Measurements from ENCODE around the gene C17orf113. TPM values are rescaled to one million over a fixed set of nuclear protein-coding genes. Genes with fewer than 3 reads are reported as not detected.

Gene C17orf113
- total RNA-seq, 6 experiments from 2014 or later, result 0.07 to 0.10 (median 0.08) TPM; not detected in 2

DNA sequence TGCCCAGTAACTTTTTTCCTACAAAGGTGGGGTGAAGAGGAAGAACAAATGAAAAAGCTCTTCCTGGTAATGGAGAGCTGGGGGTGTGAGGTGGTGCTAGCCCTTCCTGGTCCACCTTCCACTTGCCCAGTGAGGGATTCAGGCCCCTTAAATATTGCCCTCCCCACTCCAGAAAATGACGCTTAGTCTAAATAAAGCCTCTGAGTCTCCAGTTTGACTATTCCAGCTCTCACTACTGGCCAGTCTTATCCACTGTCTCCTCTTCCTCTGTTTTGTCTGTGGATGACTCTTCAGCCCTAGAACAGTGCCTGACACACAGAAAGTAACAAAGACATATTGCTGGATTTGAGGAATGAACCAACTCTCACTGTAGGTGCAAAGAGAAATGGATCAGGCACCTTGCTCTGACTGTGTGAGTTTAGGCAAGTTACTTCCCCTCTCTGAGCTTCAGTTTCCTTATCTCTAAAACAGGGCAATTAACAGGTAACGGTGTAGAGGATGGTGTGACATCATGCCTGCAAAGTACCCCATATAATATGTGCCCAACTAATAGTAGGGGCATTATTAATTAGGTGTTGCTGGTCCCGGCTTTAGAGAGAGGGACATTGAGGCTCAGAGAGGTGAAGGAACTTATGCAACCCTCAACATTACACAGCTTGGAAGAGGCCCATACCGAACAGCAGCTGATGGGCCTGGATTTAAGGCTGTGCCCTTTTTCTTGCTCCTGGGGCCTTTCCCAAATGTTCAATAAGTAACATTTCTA is 26.6 kb upstream of the C17orf113 start:
- TF ChIP-seq, protein P1, sequence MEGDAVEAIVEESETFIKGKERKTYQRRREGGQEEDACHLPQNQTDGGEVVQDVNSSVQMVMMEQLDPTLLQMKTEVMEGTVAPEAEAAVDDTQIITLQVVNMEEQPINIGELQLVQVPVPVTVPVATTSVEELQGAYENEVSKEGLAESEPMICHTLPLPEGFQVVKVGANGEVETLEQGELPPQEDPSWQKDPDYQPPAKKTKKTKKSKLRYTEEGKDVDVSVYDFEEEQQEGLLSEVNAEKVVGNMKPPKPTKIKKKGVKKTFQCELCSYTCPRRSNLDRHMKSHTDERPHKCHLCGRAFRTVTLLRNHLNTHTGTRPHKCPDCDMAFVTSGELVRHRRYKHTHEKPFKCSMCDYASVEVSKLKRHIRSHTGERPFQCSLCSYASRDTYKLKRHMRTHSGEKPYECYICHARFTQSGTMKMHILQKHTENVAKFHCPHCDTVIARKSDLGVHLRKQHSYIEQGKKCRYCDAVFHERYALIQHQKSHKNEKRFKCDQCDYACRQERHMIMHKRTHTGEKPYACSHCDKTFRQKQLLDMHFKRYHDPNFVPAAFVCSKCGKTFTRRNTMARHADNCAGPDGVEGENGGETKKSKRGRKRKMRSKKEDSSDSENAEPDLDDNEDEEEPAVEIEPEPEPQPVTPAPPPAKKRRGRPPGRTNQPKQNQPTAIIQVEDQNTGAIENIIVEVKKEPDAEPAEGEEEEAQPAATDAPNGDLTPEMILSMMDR (IDR thresholded peaks at IDR 0.05), result no peak
- Mint-ChIP-seq H3K4me3 (no peak overlapping the region), H3K27ac (no peak overlapping the region), H3K36me3 (ENCODE audit: low read depth) (no peaks in the 10 kb centered on the region), H3K4me1 (ENCODE audit: low read depth) (peaks cover 16% of the 10 kb centered on the region), H3K9me3 (no peaks in the 10 kb centered on the region), H3K27me3 (ENCODE audit: insufficient read depth) (peaks cover 37% of the 10 kb centered on the region)
- DNase-seq, result no peak

DNA sequence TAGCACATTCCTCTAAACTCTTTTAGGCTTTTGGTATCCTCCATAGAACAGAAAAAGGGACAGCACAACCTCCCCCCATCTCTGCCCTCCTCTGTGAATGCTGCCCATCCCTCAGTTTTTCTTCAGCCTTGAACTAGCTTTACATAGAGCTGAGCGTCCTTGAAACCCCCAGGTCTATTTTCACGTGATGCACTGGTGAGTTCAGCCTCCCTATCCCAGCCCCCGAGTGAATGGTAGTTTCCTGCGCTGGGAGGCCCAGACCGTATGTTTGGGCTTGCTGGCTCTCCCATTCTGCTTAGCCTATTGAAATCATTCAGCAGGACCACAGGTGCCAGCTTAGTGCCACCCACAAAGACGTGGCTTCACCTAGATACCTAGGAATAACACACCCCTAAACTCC is 25.4 kb upstream of the C17orf113 start:
- DNase-seq, result no peak
- Mint-ChIP-seq H3K4me3 (no peak overlapping the region), H3K4me1 (ENCODE audit: low read depth) (peaks cover 16% of the 10 kb centered on the region), H3K9me3 (no peaks in the 10 kb centered on the region), H3K27me3 (ENCODE audit: insufficient read depth) (peaks cover 43% of the 10 kb centered on the region), H3K27ac (no peak overlapping the region), H3K36me3 (ENCODE audit: low read depth) (no peaks in the 10 kb centered on the region)
- TF ChIP-seq, protein P1 (IDR thresholded peaks at IDR 0.05), result no peak

DNA sequence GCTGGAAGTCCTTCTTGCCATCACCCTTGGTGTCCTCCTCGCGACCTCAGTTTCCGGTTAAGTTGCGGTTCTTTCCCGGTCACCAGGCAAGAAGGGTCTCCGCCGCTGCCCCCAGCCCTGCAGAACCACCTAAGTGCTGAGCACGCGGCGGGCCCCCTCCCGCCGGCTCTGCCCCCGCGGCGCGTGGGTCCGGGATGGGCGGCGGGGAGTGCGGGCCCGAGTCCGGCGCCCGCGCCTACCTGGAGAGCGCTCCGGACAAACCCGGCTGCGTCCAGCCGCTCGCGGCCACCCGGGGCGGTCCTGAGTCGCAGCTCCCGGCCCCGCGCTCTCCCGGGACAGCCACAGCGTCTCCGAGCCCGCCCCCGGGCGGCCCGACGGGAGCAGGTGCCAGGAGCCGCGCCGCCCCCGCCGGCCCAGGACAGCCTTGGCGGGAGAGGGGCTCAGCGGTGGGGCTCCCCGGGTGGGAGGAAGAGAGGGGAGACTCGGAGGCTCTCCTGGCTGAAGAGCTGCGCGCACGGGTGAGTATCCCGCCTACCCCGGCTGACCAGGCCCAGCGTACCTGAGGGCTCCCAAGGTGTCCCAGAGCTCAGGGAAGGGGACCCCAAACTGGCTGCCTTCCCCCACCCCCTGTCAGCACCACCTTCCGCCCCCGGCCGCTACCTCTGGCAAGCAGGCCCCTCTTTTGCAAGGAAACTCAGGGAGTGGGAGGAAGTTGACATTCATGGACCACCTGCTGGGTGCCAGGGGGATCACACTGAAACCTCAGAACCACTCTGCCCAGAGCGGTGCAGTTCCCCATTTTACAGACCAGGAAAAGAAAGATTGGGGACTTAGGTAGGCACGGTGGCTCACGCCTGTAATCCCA is 22.2 kb upstream of the C17orf113 start:
- Mint-ChIP-seq H3K27ac (no peak overlapping the region), H3K9me3 (no peaks in the 10 kb centered on the region), H3K4me1 (ENCODE audit: low read depth) (peaks cover 9% of the 10 kb centered on the region; the same call in 1 of the 2 replicates), H3K27me3 (ENCODE audit: insufficient read depth) (peaks cover 43% of the 10 kb centered on the region), H3K4me3 (no peak overlapping the region), H3K36me3 (ENCODE audit: low read depth) (no peaks in the 10 kb centered on the region)
- TF ChIP-seq, protein P1 (IDR thresholded peaks at IDR 0.05), result peak; percentile 22; the same call in 1 of the 2 replicates
- DNase-seq, result no peak

DNA sequence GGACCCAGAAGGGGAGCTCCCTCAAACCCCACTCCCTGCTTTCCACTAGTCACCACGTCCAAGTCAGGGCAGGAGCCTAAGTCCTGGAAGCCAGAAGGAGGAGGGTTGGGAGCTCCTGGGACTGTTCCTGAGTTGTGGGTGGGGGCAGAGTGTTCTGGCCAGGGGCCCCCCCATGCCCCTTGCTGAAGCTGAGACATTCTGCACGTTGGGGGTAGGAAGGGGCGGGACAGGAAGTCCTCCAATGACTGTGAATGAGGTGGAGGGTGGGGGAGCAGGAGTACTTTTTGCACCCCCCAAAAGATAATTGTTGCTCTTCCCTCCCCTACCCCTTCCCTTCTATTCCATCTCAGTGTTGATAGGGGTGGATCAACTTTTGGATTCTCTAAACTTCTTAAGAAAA is 21.4 kb upstream of the C17orf113 start:
- no peak for DNase-seq
- no peak overlapping the region for H3K27ac Mint-ChIP-seq
- TF ChIP-seq, protein P1 (IDR thresholded peaks at IDR 0.05), result no peak
- H3K27me3 Mint-ChIP-seq (ENCODE audit: insufficient read depth), result peaks cover 43% of the 10 kb centered on the region
- peaks cover 9% of the 10 kb centered on the region; the same call in 1 of the 2 replicates for H3K4me1 Mint-ChIP-seq (ENCODE audit: low read depth)
- H3K36me3 Mint-ChIP-seq (ENCODE audit: low read depth), result no peaks in the 10 kb centered on the region
- H3K4me3 Mint-ChIP-seq, result no peak overlapping the region
- H3K9me3 Mint-ChIP-seq, result no peaks in the 10 kb centered on the region

DNA sequence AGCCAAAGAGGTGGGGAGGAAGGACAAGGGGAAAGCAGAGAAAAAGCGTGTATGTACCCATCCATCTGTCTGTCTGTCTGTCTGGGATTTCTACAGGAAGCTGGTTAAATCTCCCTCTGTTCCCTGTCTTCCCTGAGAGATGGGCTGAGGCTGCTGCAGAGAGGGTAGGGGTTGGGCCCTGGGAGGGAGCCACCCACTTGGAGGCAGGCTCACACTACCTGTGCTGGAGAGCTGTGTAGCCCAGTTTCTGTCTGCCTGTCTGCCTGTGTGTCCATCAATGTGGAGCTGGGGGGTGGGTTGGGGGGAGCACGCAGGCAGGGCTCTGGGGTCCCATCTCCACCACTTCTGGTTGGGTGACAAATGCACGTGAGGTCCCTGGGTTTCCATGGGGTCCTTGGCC is 18.6 kb upstream of the C17orf113 start:
- DNase-seq, result no peak
- H3K27ac Mint-ChIP-seq, result no peak overlapping the region
- H3K9me3 Mint-ChIP-seq, result no peaks in the 10 kb centered on the region
- H3K4me1 Mint-ChIP-seq (ENCODE audit: low read depth), result peaks cover 8% of the 10 kb centered on the region; the same call in 1 of the 2 replicates
- H3K27me3 Mint-ChIP-seq (ENCODE audit: insufficient read depth), result peaks cover 45% of the 10 kb centered on the region
- H3K36me3 Mint-ChIP-seq (ENCODE audit: low read depth), result no peaks in the 10 kb centered on the region
- TF ChIP-seq, protein P1 (IDR thresholded peaks at IDR 0.05), result no peak
- H3K4me3 Mint-ChIP-seq, result no peak overlapping the region

Data from HFFc6 (cell line).